HepG2 (cell line): Measurements from ENCODE around the gene TSPAN8. TPM values are rescaled to one million over a fixed set of nuclear protein-coding genes. Genes with fewer than 3 reads are reported as not detected.

Experiments used
- ATAC-seq: fragments of 200-7000 bp; cut with Tn5 transposase; 3 replicates; pipeline ENCODE4 v1.9.1; 2020; ENCODE audit warnings: mild to moderate bottlenecking, moderate library complexity
- BruUV-seq: library from RNA; stranded (reverse); fragments of 400-500 nt; replicated peaks from 2 replicates; lab custom pipeline; 2021; lab: Mats Ljungman, UMichigan
- CTCF ChIA-PET: fragments of 300-600 bp; formaldehyde crosslinking; extraction: SDS; loops from one replicate; lab custom pipeline; 2021; ENCODE audit warnings: low total read pairs, inconsistent platforms, low intra/inter-chr PET ratio; lab: Yijun Ruan, JAX
- POLR2A ChIA-PET: fragments of 350-600 bp; sonication (Branson Sonifier 250); formaldehyde crosslinking; loops from one replicate; lab custom pipeline; 2020; ENCODE audit warnings: antibody characterized with exemption, inconsistent platforms; lab: Yijun Ruan, JAX
- DNase-seq: peaks from one replicate; pipeline ENCODE4 v3.0.0-alpha.2; 2015; ENCODE audit warnings: low spot score
- FAIRE-seq: peaks from 3 replicates; lab custom pipeline; 2011; peaks lifted over from hg19 to GRCh38; lab: Jason Lieb, UNC
- H2AFZ ChIP-seq: one replicate; pipeline ENCODE4 v1.6.1; 2011; ENCODE audit warnings: low read length, inconsistent platforms
- H3K27ac ChIP-seq: fragments of 300-600 bp; 3 replicates; pipeline ENCODE4 v1.8.0; 2011; ENCODE audit warnings: mixed run types, mild to moderate bottlenecking, mixed read lengths, low read length, inconsistent platforms; ENCODE audit not compliant: insufficient read depth; ENCODE audit errors: extremely low read length
- H3K27me3 ChIP-seq, 2 experiments: fragments of 200-600 bp in 1 of 2; 2 replicates in 1 of 2; 3 replicates in 1 of 2; pipeline versions ENCODE4 v1.6.0 to v1.8.0; 2011; ENCODE audit warnings: low read length in 2 of 2, mild to moderate bottlenecking in 2 of 2, moderate library complexity in 2 of 2, inconsistent platforms in 1 of 2; ENCODE audit not compliant: insufficient read depth in 2 of 2, control insufficient read depth in 1 of 2
- H3K36me3 ChIP-seq, 2 experiments: fragments of 200-600 bp in 1 of 2; replicated peaks in 1 of 2; 2 replicates in 1 of 2; 3 replicates in 1 of 2; pipeline versions ENCODE4 v1.5.1 to v1.8.0; 2011; ENCODE audit warnings: low read length in 2 of 2, inconsistent platforms in 1 of 2; ENCODE audit not compliant: insufficient read depth in 2 of 2, control insufficient read depth in 1 of 2
- H3K4me1 ChIP-seq: 2 replicates; pipeline ENCODE4 v1.5.1; 2012; ENCODE audit warnings: low read length, inconsistent platforms; ENCODE audit not compliant: insufficient read depth
- H3K4me2 ChIP-seq: 2 replicates; pipeline ENCODE4 v1.6.0; 2011; ENCODE audit warnings: low read depth, low read length, inconsistent platforms
- H3K4me3 ChIP-seq, 3 experiments: fragments of 200-600 bp in 1 of 3; sonication (generic), shearing (Covaris generic) in 1 of 3; replicated peaks in 1 of 3; 2 replicates each; pipeline ENCODE4 v1.5.1; 2011 to 2016; ENCODE audit warnings: low read length in 3 of 3, inconsistent platforms in 2 of 3, low read depth in 2 of 3, mild to moderate bottlenecking in 2 of 3, control low read depth in 1 of 3, mixed read lengths in 1 of 3; ENCODE audit not compliant: insufficient read depth in 1 of 3
- H3K79me2 ChIP-seq: one replicate; pipeline ENCODE4 v1.6.1; 2011; ENCODE audit warnings: low read length, inconsistent platforms; ENCODE audit not compliant: insufficient read depth
- H3K9ac ChIP-seq: 2 replicates; pipeline ENCODE4 v1.6.0; 2011; ENCODE audit warnings: mild to moderate bottlenecking, low read depth, low read length, inconsistent platforms; ENCODE audit not compliant: insufficient read depth
- H3K9me3 ChIP-seq: 2 replicates; pipeline ENCODE4 v1.5.1; 2012; ENCODE audit warnings: mild to moderate bottlenecking, low read length
- H4K20me1 ChIP-seq: 2 replicates; pipeline ENCODE4 v1.6.0; 2011; ENCODE audit warnings: inconsistent platforms, mild to moderate bottlenecking, low read length, moderate library complexity; ENCODE audit not compliant: insufficient read depth
- AKNA ChIP-seq: sonication (generic); formaldehyde crosslinking; IDR thresholded peaks from 2 replicates; pipeline ENCODE4 v1.4.0; 2020; ENCODE audit warnings: missing genetic modification reagents, borderline replicate concordance
- HDAC2 ChIP-seq: sonication (generic); formaldehyde crosslinking; IDR thresholded peaks from 2 replicates; pipeline ENCODE4 v1.4.0; 2020; ENCODE audit warnings: missing genetic modification reagents
- HDAC6 ChIP-seq: fragments of 200-600 bp; sonication (generic); IDR thresholded peaks from 2 replicates; pipeline ENCODE4 v1.7.0; 2017; ENCODE audit warnings: mild to moderate bottlenecking, antibody characterized with exemption, low read length, low read depth
- PHF5A ChIP-seq: IDR thresholded peaks from one replicate; pipeline ENCODE4 v1.6.1; 2018; ENCODE audit warnings: low read depth, missing genetic modification reagents; ENCODE audit not compliant: unreplicated experiment
- RBM22 ChIP-seq: fragments of 200-400 bp; formaldehyde crosslinking; optimal IDR thresholded peaks from 2 replicates; pipeline ENCODE3; 2017; ENCODE audit warnings: mild to moderate bottlenecking, low read length, moderate library complexity
- TGIF2 ChIP-seq: IDR thresholded peaks from 2 replicates; pipeline ENCODE4 v1.6.1; 2016; ENCODE audit warnings: control low read depth, missing compliant biosample characterization
- USF2 ChIP-seq, 2 experiments: sonication (generic) in 1 of 2; formaldehyde crosslinking in 1 of 2; IDR thresholded peaks; 2 replicates each; pipeline versions ENCODE4 v1.5.1 to v1.6.1; 2011 to 2020; ENCODE audit warnings: borderline replicate concordance in 1 of 2, low read depth in 1 of 2, low read length in 1 of 2, mild to moderate bottlenecking in 1 of 2, missing genetic modification reagents in 1 of 2, moderate library complexity in 1 of 2
- ZNF432 ChIP-seq: sonication (generic); formaldehyde crosslinking; IDR thresholded peaks from 2 replicates; pipeline ENCODE4 v1.5.0; 2020; ENCODE audit warnings: missing genetic modification reagents, mild to moderate bottlenecking, borderline replicate concordance
- ZNF800 ChIP-seq: sonication (generic); formaldehyde crosslinking; IDR thresholded peaks from 2 replicates; pipeline ENCODE4 v1.4.0; 2020; ENCODE audit warnings: missing genetic modification reagents
- WGBS: methylation state at CpG from one replicate; pipeline ENCODE4 v1.1.6; 2017; ENCODE audit warnings: low lambda C conversion rate; 5-methylcytosine and 5-hydroxymethylcytosine counted together
- in situ Hi-C: cut with HindIII; loops from 2 replicates; pipeline ENCODE4 v1.10.0; 2017; ENCODE audit warnings: low pct_unique_long_range_greater_than_20kb; ENCODE audit not compliant: extremely low pct_ligation_motif_present
- intact Hi-C: fragments of 100-400 bp; cut with micrococcal nuclease; formaldehyde crosslinking; loops from one replicate; pipeline ENCODE4 v1.10.0; 2022; ENCODE audit not compliant: unreplicated experiment
- polyA plus RNA-seq, 8 experiments: library from polyadenylated mRNA; depleted of rRNA in 3 of 8; stranded (reverse) in 7 of 8; unstranded in 1 of 8; fragments of >200 nt; fragmentation: Illumina TruSeq in 4 of 8; extraction: Trizol in 4 of 8; gene quantifications; 2 replicates each; pipeline versions ENCODE4 v1.2.1 to v1.2.3, GENCODE V29; 2011 to 2016; ENCODE audit warnings: low read depth in 4 of 8, missing spikeins in 1 of 8, mixed read lengths in 1 of 8; ENCODE audit not compliant: insufficient read depth in 1 of 8
- total RNA-seq, 5 experiments: library from RNA; depleted of rRNA; stranded (reverse); fragments of >200 nt; fragmentation: Illumina TruSeq; extraction: Trizol; gene quantifications; 2 replicates each; pipeline ENCODE4 v1.2.3, GENCODE V29; 2016; ENCODE audit warnings: low read depth in 1 of 5

The TSPAN8 gene
- total and polyA plus RNA-seq, 2 of the 13 experiments (the other 11 are each of a cell fraction or from before 2014, with no cell fraction given): 3.4 to 3.9 TPM

- TF ChIP-seq PHF5A (CRISPR knock-in tag): no peak
- no peak for TF ChIP-seq AKNA (CRISPR knock-in tag)
These were observed 3.8 kb upstream of the TSPAN8 start (continued) for GRCh38 chr12:71161591-71161990.

- ATAC-seq (no peak), FAIRE-seq (no peak), DNase-seq (no peak)
- intact Hi-C loops: no loop called here
- Histone ChIP-seq H3K36me3 (no peaks in the 10 kb centered on the region), H4K20me1 (no peaks in the 10 kb centered on the region), H3K27me3 (no peaks in the 10 kb centered on the region), H2AFZ (no peak overlapping the region), H3K79me2 (no peaks in the 10 kb centered on the region), H3K9me3 (no peaks in the 10 kb centered on the region), H3K4me2 (no peak overlapping the region), H3K27ac (peak overlapping the region; percentile 54), H3K4me3 (no peak overlapping the region), H3K9ac (no peak overlapping the region), H3K4me1 (peaks cover 98% of the 10 kb centered on the region)
- in situ Hi-C loops: loop anchor here (5.0 kb wide), 1 partner anchor 277 kb away; the partner anchor contains the start of gene LGR5
- BruUV-seq: no TSS peak
- 99% methylated on average over 4 of the region's 4 CpGs for WGBS
- POLR2A ChIA-PET: no interaction called here
- CTCF ChIA-PET: no interaction called here
- TF ChIP-seq HDAC6 (no peak), HDAC2 (CRISPR knock-in tag) (no peak), ZNF432 (CRISPR knock-in tag) (no peak), TGIF2 (CRISPR knock-in tag) (no peak), ZNF800 (no peak), RBM22 (no peak), USF2 (IDR thresholded peaks at IDR 0.05; ENCODE audit: low read depth, low read length) (no peak), USF2 (CRISPR knock-in tag; IDR thresholded peaks at IDR 0.05; ENCODE audit: borderline replicate concordance) (no peak)
These were observed 2.8 kb upstream of the TSPAN8 start for GRCh38 chr12:71160585-71160984.
